SK-N-MC (cell line): ENCODE results near the gene LIN9.

ENCODE experiments used
- EZH2 ChIP-seq: fragments of 200-600 bp; sonication (generic); IDR thresholded peaks from one replicate; pipeline ENCODE4 v1.6.1; 2017; ENCODE audit warnings: antibody characterized with exemption
- FOXP2 ChIP-seq: optimal IDR thresholded peaks from 2 replicates; pipeline ENCODE3; 2011; ENCODE audit warnings: mild to moderate bottlenecking, moderate library complexity; ENCODE audit not compliant: insufficient read depth; ENCODE audit errors: extremely low read length, control extremely low read depth
- POLR2AphosphoS5 ChIP-seq: IDR thresholded peaks from 2 replicates; pipeline ENCODE4 v1.6.1; 2012; ENCODE audit warnings: mild to moderate bottlenecking, low read depth, low read length, borderline replicate concordance

GRCh38 chr1:226223157-226223785, 85.7 kb downstream of the LIN9 start, which contains the start of gene MIXL1:
- TF ChIP-seq EZH2 (no peak), POLR2AphosphoS5 (no peak), FOXP2 (no peak)
